A549 (cell line): ENCODE data around the gene MLLT1. TPM values are rescaled to one million over a fixed set of nuclear protein-coding genes. Genes with fewer than 3 reads are reported as not detected.
A peak's percentile ranks its signal among the peaks of the same experiment; 100 is the strongest.
"Not testable (repeated sequence)": the region's sequence is repeated elsewhere in the genome, so short reads cannot be mapped to it uniquely, and the experiment has no call there.

Source experiments
- ATAC-seq, 2 experiments: fragments of 200-7000 bp in 1 of 2; fragments of >200 bp in 1 of 2; cut with Nextera tagmentation in 1 of 2; cut with Tn5 transposase in 1 of 2; 3 replicates each; pipeline versions ENCODE4 v1.8.0 to v1.9.1; 2018 to 2020; ENCODE audit warnings: mild to moderate bottlenecking in 1 of 2, moderate library complexity in 1 of 2
- CTCF ChIA-PET: fragments of 300-600 bp; sonication (Branson Sonifier 250); formaldehyde crosslinking; extraction: SDS; loops from one replicate; lab custom pipeline; 2021; ENCODE audit warnings: antibody characterized with exemption, inconsistent platforms; lab: Yijun Ruan, JAX
- POLR2A ChIA-PET: fragments of 350-600 bp; formaldehyde crosslinking; extraction: SDS; loops from one replicate; lab custom pipeline; 2021; ENCODE audit warnings: antibody characterized with exemption, inconsistent platforms; lab: Yijun Ruan, JAX
- DNase-seq, 2 experiments: peaks; one replicate each; pipeline versions ENCODE4 v3.0.0 to v3.0.0-alpha.2; 2011 to 2016; ENCODE audit warnings: low read depth in 1 of 2, low spot score in 1 of 2
- FAIRE-seq: peaks from 2 replicates; lab custom pipeline; 2011; peaks lifted over from hg19 to GRCh38; lab: Jason Lieb, UNC
- H3K27ac ChIP-seq, 2 experiments: fragments of >200 bp; sonication (Bioruptor Twin); formaldehyde crosslinking; 3 replicates each; pipeline ENCODE4 v1.5.1; 2016 to 2017
- H3K4me1 ChIP-seq: fragments of >200 bp; sonication (Bioruptor Twin); formaldehyde crosslinking; 3 replicates; pipeline ENCODE4 v1.6.1; 2016
- H3K4me2 ChIP-seq: fragments of >200 bp; sonication (Bioruptor Twin); formaldehyde crosslinking; 3 replicates; pipeline ENCODE4 v1.6.1; 2016
- H3K4me3 ChIP-seq: fragments of >200 bp; sonication (Bioruptor Twin); formaldehyde crosslinking; 3 replicates; pipeline ENCODE4 v1.5.1; 2016
- H3K9me3 ChIP-seq: fragments of >200 bp; sonication (Bioruptor Twin); formaldehyde crosslinking; 3 replicates; pipeline ENCODE4 v1.6.1; 2016
- CBX2 ChIP-seq: fragments of 200-600 bp; sonication (generic); IDR thresholded peaks from 2 replicates; pipeline ENCODE4 v1.6.1; 2016; ENCODE audit warnings: low read depth, mild to moderate bottlenecking, borderline replicate concordance
- CHD4 ChIP-seq: fragments of 200-600 bp; sonication (generic); IDR thresholded peaks from 2 replicates; pipeline ENCODE4 v1.6.1; 2016; ENCODE audit warnings: antibody characterized with exemption, mild to moderate bottlenecking, borderline replicate concordance
- ELK1 ChIP-seq: fragments of 150-350 bp; IDR thresholded peaks from 2 replicates; pipeline ENCODE4 v1.6.1; 2014; ENCODE audit warnings: low read depth, mild to moderate bottlenecking, low read length
- EP300 ChIP-seq, 2 experiments: fragments of >200 bp; sonication (Bioruptor Twin); formaldehyde crosslinking; IDR thresholded peaks; 2 replicates in 1 of 2; 3 replicates in 1 of 2; pipeline ENCODE4 v1.6.1; 2016 to 2017
- FOSB ChIP-seq: fragments of 250-450 bp; sonication (Bioruptor Pico); IDR thresholded peaks from 2 replicates; pipeline ENCODE4 v1.5.0; 2020; ENCODE audit warnings: mild to moderate bottlenecking, moderate library complexity
- FOSL2 ChIP-seq, 2 experiments: fragments of 450-650 bp in 1 of 2; fragments of >200 bp in 1 of 2; sonication (Bioruptor Twin) in 1 of 2; formaldehyde crosslinking; IDR thresholded peaks; 2 replicates each; pipeline versions ENCODE4 v1.5.0 to v1.6.1; 2016 to 2020; ENCODE audit warnings: mild to moderate bottlenecking in 1 of 2, moderate library complexity in 1 of 2
- FOXS1 ChIP-seq: fragments of 250-450 bp; sonication (Bioruptor Pico); IDR thresholded peaks from 2 replicates; pipeline ENCODE4 v1.5.0; 2020; ENCODE audit warnings: mild to moderate bottlenecking, moderate library complexity
- HMGXB4 ChIP-seq: fragments of 250-450 bp; sonication (Bioruptor Pico); IDR thresholded peaks from 2 replicates; pipeline ENCODE4 v1.5.0; 2021; ENCODE audit warnings: mild to moderate bottlenecking, moderate library complexity, borderline replicate concordance
- HOXB13 ChIP-seq: fragments of 250-450 bp; sonication (Bioruptor Pico); IDR thresholded peaks from 2 replicates; pipeline ENCODE4 v1.5.0; 2020; ENCODE audit warnings: low read depth, mild to moderate bottlenecking, moderate library complexity
- KDM1A ChIP-seq: fragments of 200-600 bp; sonication (generic); IDR thresholded peaks from 2 replicates; pipeline ENCODE4 v1.6.1; 2016; ENCODE audit warnings: low read depth, mild to moderate bottlenecking
- KDM5A ChIP-seq: fragments of 200-600 bp; sonication (generic); IDR thresholded peaks from 2 replicates; pipeline ENCODE4 v1.6.1; 2016; ENCODE audit warnings: antibody characterized with exemption, mild to moderate bottlenecking
- MAFK ChIP-seq: fragments of 450-650 bp; IDR thresholded peaks from 2 replicates; pipeline ENCODE4 v1.6.1; 2014; ENCODE audit not compliant: partially characterized antibody
- NFE2L2 ChIP-seq: fragments of 150-350 bp; conservative IDR thresholded peaks from 2 replicates; pipeline ENCODE4 v1.6.1; 2014; ENCODE audit warnings: low read length
- NPAS2 ChIP-seq: fragments of 250-450 bp; sonication (Bioruptor Pico); IDR thresholded peaks from 2 replicates; pipeline ENCODE4 v1.8.0; 2022; ENCODE audit warnings: mild to moderate bottlenecking, moderate library complexity, borderline replicate concordance
- POLR2A ChIP-seq: IDR thresholded peaks from 2 replicates; pipeline ENCODE4 v1.6.1; 2012; ENCODE audit warnings: mild to moderate bottlenecking, low read length
- POLR2AphosphoS2 ChIP-seq: conservative IDR thresholded peaks from 2 replicates; pipeline ENCODE4 v1.6.1; 2012; ENCODE audit warnings: low read length, improper control_type of control experiment, inconsistent platforms
- RARB ChIP-seq: fragments of 250-450 bp; sonication (Bioruptor Pico); IDR thresholded peaks from 2 replicates; pipeline ENCODE4 v1.8.0; 2021; ENCODE audit warnings: mild to moderate bottlenecking, moderate library complexity
- REST ChIP-seq: fragments of 200-600 bp; sonication (generic); IDR thresholded peaks from 2 replicates; pipeline ENCODE4 v1.6.1; 2016; ENCODE audit warnings: antibody characterized with exemption, mild to moderate bottlenecking, moderate library complexity
- RFX5 ChIP-seq: fragments of 450-650 bp; IDR thresholded peaks from 2 replicates; pipeline ENCODE4 v1.7.1; 2014; ENCODE audit warnings: antibody characterized with exemption, mild to moderate bottlenecking, moderate library complexity
- SREBF2 ChIP-seq: fragments of 450-650 bp; IDR thresholded peaks from 2 replicates; pipeline ENCODE4 v1.6.1; 2014; ENCODE audit warnings: mild to moderate bottlenecking, moderate library complexity
- ZFP36 ChIP-seq: fragments of 450-650 bp; IDR thresholded peaks from 2 replicates; pipeline ENCODE4 v1.6.1; 2014; ENCODE audit warnings: borderline replicate concordance; ENCODE audit not compliant: partially characterized antibody
- WGBS: methylation state at CpG from one replicate; pipeline ENCODE4 v1.1.6; 2017; ENCODE audit errors: missing lambda C conversion rate; 5-methylcytosine and 5-hydroxymethylcytosine counted together
- polyA plus RNA-seq, 4 experiments: library from polyadenylated mRNA; depleted of rRNA in 3 of 4; stranded (reverse); fragments of >200 nt; fragmentation: RNase III in 1 of 4; extraction: RNeasy Plus Mini Kit Qiagen cat#74134 plus additional on column Dnase treatment in 1 of 4; gene quantifications; 2 replicates in 3 of 4; 3 replicates in 1 of 4; pipeline ENCODE4 v1.2.3, GENCODE V29; 2011 to 2017
- TF ChIP-seq, protein P1 (sequence below): fragments of >200 bp; sonication (Bioruptor Twin); formaldehyde crosslinking; IDR thresholded peaks from 2 replicates; pipeline ENCODE4 v1.6.1; 2016
- TF ChIP-seq, protein P2 (sequence below): IDR thresholded peaks from 2 replicates; pipeline ENCODE4 v1.6.1; 2012; ENCODE audit warnings: low read depth, borderline replicate concordance

MLLT1 gene
- polyA plus RNA-seq, 2 of the 4 experiments (the other 2 are of a cell fraction), result 7.4 to 17.5 TPM

DNA sequence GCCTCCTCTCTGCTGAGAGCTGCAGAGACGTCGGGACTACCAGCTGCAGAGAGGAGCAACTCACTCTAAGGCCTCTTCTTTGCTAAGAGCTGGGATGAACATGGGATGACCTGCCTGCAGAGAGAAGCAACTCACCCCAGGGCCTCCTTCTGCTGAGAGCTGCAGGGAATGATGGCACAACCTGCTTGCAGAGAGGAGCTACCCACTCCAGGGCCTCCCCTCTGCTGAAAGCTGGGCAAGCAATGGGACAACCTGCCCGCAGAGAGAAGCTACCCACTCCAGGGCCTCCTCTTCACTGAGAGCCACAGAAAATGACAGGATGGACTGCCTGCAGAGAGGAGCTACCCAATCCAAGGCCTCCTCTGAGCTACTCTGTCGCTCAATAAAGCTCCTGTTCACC lies 6.9 kb upstream of the MLLT1 start:
- no peak for TF ChIP-seq CHD4
- TF ChIP-seq FOXS1, result no peak
- no peak for TF ChIP-seq CBX2
- no peak for TF ChIP-seq HOXB13
- TF ChIP-seq POLR2A, result no peak
- no peak for TF ChIP-seq NFE2L2
- TF ChIP-seq POLR2AphosphoS2, result no peak
- TF ChIP-seq ELK1, result no peak
- TF ChIP-seq RFX5, result no peak
- TF ChIP-seq SREBF2, result no peak
- TF ChIP-seq RARB (CRISPR knock-in tag), result no peak
- no peak for TF ChIP-seq HMGXB4
- no peak for TF ChIP-seq FOSL2 (IDR thresholded peaks at IDR 0.05)
- no peak for TF ChIP-seq FOSL2 (CRISPR knock-in tag; IDR thresholded peaks at IDR 0.05)
- TF ChIP-seq ZFP36, result no peak
- no peak for TF ChIP-seq REST
- TF ChIP-seq, all 56 proteins: peak for 0
- POLR2A ChIA-PET, result no interaction called here
- Histone ChIP-seq H3K4me2 (no peak overlapping the region), H3K4me3 (no peak overlapping the region), H3K4me1 (no peaks in the 10 kb centered on the region), H3K27ac (no peak overlapping the region), H3K9me3 (peaks cover 8% of the 10 kb centered on the region; the same call in 2 of the 3 replicates)
- FAIRE-seq, result no peak
- no peak for ATAC-seq
- DNase-seq, result peak in 1 of 2 experiments; percentile 13
- CTCF ChIA-PET, result interaction anchor here (0.9 to 1.6 kb wide), 7 partner anchors 12 to 299 kb away, joined by 3 to 5 read pairs (median 4); no protein-coding TSS in a partner anchor
- 53% methylated on average over 2 of the region's 4 CpGs for WGBS

GRCh38 chr19:6282393-6282792 lies 2.6 kb upstream of the MLLT1 start:
- DNase-seq, H3K27ac ChIP-seq, H3K4me2 ChIP-seq, H3K9me3 ChIP-seq, H3K4me3 ChIP-seq, POLR2A ChIA-PET, ATAC-seq, CTCF ChIA-PET, FAIRE-seq: not testable (repeated sequence)
- peaks cover 11% of the 10 kb centered on the region; the same call in 1 of the 3 replicates for H3K4me1 ChIP-seq
- WGBS, result 65% methylated on average over 6 of the region's 6 CpGs

DNA sequence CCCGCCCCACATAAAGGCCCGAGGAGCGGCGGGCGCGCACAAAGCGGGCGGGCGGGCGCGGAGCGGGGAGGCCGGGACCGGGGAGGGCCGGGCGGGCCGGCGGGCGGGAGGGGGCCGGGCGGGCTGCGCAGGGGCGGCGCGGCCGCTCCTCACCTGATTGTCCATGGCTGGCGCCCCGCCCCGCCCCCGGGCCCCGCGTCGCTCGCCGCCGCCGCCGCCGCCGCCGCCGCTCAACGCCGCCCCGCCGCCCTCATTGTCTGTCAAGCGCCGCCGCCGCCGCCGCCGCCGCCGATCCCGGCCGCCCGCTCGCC lies 200 bp downstream of the MLLT1 start:
- peaks cover 11% of the 10 kb centered on the region; the same call in 1 of the 3 replicates for H3K4me1 ChIP-seq
- DNase-seq (no peak), ATAC-seq (peak in 1 of 2 experiments; percentile 65; a peak in 3 of 6 replicates), FAIRE-seq (no peak)
- peak overlapping the region; percentile 82 for H3K4me2 ChIP-seq
- no peaks in the 10 kb centered on the region for H3K9me3 ChIP-seq
- peak overlapping the region; percentile 98 for H3K4me3 ChIP-seq
- ChIA-PET CTCF (no interaction called here), POLR2A (no interaction called here)
- WGBS, result no CpG with 5 or more reads among the region's 59 CpGs
- H3K27ac ChIP-seq, result peak overlapping the region; percentile 91 to 96
- TF ChIP-seq KDM5A (no peak), EP300 (IDR thresholded peaks at IDR 0.05) (no peak), CBX2 (no peak), FOSB (CRISPR knock-in tag) (no peak), RFX5 (no peak), RARB (CRISPR knock-in tag) (no peak), POLR2A (no peak), FOSL2 (IDR thresholded peaks at IDR 0.05) (no peak), FOSL2 (CRISPR knock-in tag; IDR thresholded peaks at IDR 0.05) (no peak), MAFK (no peak), KDM1A (no peak), NPAS2 (no peak)
- TF ChIP-seq, protein P1, sequence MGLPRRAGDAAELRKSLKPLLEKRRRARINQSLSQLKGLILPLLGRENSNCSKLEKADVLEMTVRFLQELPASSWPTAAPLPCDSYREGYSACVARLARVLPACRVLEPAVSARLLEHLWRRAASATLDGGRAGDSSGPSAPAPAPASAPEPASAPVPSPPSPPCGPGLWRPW, result no peak
- TF ChIP-seq, protein P2, sequence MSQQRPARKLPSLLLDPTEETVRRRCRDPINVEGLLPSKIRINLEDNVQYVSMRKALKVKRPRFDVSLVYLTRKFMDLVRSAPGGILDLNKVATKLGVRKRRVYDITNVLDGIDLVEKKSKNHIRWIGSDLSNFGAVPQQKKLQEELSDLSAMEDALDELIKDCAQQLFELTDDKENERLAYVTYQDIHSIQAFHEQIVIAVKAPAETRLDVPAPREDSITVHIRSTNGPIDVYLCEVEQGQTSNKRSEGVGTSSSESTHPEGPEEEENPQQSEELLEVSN, result no peak
